HG02885 (cell line): Measurements from ENCODE around the gene TPK1.
"Not testable (repeated sequence)": the region's sequence is repeated elsewhere in the genome, so short reads cannot be mapped to it uniquely, and the experiment has no call there.

ENCODE experiments used
- ATAC-seq: cut with Tn5 transposase; IDR thresholded peaks from one replicate; pipeline ENCODE4 v1.9.1; 2021; ENCODE audit warnings: mild to moderate bottlenecking; ENCODE audit not compliant: unreplicated experiment, poor library complexity

The TPK1 gene

DNA sequence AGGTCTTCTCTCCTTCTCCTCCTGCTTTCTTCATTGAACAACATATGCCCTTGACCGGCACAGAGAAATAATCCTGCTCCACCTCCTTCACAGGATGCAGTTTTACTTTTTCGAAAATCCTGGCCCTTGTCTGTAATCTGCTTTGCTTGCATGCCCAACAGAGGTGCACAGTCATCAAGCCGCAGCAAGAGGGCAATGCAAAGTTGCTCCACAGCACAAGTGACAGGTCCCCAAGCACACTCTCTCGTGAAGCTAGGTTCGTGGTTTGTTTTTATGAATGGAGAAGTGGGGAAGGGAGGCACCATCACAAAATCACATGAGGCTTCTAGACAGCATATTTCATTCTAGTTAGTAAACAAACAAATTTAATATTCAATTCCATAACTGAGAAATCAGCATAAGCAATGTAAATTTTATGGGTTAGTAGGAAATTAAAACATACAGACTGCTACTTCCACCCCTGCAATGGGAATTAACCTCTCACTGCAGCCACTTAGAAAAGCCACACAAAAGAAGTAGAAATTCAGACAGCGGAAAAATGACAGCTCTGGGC lies 178.8 kb downstream of the TPK1 start:
- no peak for ATAC-seq

DNA sequence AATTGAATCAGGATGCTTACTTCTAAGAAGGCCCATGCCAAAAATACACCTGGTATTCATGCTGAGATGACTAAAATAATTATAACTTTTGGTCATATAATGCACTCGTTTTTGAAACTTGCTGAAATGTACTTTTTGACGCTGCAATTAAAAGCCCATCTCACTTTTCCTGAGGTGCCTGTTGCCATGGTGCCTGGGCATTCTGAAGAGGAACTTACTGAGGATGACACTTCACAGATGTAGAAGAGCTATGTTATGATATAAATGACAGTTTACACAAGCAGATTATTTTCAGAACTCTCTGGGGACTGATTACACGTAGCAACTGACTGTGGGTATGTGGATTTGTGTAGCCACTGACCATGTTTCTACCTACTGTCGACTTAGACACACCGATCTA lies 182.4 kb downstream of the TPK1 start:
- peak; percentile 55 for ATAC-seq

DNA sequence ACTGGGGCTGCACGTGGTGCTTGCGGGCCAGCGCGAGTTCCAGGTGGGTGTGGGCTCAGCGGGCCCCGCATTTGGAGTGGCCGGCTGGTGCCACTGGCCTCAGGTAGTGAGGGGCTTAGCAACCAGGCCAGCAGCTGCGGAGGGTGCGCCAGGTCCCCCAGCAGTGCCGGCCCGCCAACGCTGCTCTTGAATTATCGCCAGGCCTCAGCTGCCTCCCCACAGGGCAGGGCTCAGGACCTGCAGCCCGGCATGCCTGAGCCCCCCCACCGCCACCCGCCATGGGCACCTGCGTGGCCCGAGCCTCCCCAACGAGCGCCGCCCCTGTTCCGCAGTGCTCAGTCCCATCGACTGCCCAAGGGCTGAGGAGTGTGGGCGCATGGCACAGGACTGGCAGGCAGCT lies 185.4 kb downstream of the TPK1 start:
- ATAC-seq = no peak

DNA sequence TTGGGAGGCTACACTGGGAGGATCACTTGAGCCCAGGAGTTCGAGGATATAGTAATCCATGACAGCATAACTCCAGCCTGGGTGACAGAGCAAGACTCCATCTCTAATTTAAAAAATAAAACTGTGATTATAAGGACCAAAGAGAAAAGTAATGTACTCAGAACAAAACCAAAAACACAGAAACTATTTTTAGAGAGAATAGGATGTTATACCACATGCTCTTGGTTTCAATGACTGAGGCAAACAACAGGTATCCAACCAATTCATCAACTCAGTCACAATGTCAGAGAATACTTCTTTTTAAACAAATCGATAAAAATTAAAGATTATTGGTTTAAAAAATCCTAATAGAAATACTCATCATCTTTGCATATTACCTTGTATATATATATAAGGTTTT lies 186.7 kb downstream of the TPK1 start:
- peak; percentile 48 for ATAC-seq

DNA sequence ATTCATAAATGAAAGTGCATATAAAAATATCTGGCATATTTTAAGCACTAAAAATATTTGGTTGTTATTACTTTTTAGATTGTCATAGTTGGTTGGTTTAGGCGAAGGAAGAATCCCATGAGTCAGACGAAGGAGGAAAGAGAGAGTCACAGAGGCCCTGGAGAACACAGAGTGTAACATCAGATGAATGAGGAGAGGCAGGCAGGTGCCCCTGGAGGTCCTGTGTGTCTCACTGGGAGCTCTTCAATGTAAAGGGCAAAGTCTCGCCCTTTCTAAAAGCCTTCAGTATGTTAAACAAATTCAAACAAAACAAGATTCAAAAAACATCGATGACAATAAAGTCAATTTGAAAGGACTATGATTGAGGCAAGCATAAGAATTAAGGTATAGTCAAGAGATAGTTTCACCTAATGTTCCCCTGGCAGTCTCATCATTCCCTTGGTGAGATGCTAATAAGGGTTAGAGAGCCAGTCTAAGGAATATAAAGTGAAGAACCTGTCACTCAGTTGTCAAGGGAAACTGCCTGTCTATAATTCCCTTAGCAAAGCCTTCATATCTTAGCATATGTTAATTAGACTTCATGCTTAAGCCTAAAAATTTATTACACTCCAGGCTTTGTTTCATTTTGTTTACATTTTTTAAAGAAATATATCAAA lies 194.3 kb downstream of the TPK1 start:
- no peak for ATAC-seq

DNA sequence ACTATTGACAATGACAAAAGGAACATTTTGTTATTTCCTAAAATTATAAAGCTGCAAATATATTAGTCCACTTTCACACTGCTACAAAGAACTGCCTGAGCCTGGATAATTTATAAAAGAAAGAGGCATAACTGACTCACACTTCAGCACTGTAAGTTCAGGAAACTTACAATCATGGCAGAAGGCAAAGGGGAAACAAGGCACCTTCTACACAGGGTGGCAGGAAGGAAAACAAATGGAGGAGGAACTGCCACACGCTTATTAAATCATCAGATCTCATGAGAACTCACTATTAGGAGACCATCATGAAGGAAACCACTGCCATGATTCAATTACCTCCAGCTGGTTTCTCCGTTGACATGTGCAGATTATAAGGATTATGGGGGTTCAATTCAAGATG lies 203.1 kb downstream of the TPK1 start:
- no peak for ATAC-seq

DNA sequence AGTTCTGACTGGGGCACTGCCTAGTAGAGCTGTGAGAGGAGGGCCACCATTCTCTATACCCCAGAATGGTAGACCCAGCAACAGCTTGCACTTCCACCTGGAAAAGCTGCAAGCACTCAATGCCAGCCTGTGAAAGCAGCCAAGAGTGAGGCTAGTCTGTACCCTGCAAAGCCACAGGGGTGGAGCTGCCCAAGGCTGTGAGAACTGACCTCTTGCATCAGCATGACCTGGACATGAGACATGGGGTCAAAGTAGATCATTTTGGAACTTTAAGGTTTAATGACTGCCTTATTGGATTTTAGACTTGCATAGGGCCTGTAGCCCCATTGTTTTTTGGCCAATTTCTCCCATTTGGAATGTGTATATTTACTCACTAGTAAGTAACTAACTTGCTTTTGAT lies 206.3 kb downstream of the TPK1 start:
- no peak for ATAC-seq

DNA sequence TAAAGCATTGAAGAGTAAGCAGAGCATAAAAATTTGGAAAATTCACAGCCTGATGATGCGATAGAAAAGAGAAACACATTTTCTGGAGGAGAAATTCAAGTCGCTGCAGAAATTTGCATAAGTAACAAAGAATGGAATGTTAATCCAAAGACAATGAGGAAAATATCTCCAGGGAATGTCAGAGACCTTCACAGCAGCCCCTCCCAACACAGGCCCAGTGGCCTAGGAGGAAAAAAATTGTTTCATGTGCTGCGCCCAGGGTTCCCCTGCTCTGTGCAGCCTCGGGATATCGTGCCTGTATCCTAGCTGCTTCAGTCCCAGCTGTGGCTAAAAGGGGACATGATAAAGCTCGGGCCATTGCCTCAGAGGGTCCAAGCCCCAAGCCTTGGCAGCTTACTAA lies 206.8 kb downstream of the TPK1 start:
- ATAC-seq = no peak

DNA sequence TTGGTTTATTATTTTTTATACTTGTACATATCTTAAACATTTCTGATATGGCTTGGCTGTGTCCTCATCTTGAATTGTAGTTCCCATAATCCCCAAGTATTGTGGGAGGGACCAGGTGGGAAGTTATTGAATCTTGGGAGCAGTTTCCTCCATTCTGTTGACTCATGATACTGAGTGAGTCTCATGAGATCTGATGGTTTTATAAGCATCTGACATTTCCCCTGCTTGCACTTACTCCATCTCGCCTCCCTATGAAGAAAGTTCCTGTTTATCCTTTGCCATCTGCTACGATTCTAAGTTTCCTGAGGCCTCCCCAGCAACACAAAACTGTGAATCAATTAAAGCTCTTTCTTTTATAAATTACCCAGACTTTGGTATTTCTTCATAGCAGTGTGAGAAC lies 207.7 kb downstream of the TPK1 start:
- no peak for ATAC-seq

DNA sequence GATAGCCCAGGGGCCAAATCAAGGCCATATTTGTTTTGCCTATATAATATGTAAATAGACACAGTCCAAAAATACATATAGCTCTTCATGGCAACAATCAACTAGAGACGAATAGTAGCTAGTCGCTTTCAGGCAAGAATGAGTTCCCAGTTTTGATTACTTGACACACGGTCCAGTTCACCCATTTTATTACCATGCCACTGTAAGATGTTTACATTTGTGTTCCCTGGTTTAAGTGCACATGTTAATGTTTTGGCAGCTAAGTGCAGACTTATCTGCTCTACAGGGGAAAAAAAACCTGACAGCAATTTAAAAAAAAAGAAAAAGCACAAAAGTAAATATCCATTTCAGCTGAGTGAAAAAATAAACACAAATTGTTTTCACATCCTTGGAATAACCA lies 213.1 kb downstream of the TPK1 start:
- no peak for ATAC-seq

DNA sequence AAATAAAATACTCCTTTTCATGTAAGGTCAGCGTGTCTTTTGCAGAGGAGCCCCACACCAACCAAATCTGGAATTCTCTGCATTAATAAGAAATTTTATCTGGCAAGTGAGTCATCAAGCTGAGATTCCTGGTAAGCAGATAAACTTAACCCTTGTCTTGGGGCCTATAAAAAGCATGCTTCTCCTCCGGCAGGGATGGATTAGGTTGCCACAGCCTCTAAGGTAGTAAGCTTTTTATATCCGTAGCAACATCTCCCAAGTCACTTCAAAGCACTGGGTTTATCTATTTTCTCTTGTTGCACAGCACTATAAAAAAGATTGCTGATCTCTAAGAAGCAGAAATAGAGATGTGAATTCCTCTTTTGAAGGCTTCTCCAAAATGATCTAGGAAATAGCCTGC lies 229.6 kb downstream of the TPK1 start:
- ATAC-seq = no peak

DNA sequence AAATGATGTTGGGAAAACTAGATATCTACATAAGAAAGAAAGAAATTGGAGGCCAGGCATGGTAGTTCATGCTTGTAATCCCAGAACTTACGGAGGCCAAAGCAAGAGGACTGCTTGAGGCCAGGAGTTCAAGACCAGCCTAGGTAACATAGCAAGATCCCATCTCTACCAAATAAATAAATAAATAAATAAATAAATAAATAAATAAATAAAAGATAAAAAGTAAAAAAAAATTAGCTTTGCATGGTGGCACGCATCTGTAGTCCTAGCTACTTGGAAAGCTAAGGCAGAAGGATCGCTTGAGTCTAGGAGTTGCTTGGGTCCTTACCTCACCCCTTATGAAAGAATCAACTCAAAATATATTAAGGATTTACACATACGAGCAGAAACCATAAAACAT lies 238.9 kb downstream of the TPK1 start:
- no peak for ATAC-seq

DNA sequence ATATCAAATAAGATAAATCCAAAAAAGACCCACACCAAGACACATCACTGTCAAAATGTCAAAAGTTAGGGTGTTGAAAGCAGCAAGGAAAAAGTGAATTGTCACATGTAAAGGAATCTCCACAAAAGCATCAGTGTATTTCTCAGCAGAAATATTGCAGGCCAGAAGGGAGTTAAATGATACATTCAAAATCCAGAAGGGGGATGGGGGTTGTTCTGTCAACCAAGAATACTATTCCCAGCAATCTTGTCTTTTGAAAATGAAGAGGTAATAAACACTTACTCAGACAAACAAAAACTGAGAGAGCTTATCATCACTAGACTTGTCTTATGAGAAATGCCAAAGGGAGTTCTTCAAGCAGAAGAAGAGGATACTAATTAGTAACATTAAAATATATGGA lies 241.3 kb downstream of the TPK1 start:
- ATAC-seq = no peak

DNA sequence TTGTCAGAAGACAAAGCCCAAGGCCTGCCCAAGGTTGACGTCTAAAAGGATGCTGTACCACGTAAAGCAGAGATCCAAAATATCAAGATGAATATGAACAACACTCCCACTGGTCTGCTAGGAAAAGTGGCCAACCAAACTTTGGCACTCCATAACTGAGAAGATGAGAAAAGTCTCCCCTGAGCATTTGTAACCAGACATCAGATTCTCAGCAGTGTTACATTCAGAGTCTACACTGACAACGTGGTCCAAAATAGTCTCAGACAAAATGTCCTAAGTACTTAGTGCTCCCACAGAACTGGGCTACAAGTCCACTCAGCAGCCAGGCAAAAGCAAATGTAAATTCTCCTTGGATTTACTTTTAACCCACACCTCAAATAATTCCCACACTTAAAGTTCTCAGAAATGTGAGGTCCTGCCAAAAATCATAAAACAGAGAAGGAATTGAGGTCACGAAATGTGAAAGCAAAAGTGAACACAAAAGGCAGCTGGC lies 247.2 kb downstream of the TPK1 start:
- no peak for ATAC-seq

DNA sequence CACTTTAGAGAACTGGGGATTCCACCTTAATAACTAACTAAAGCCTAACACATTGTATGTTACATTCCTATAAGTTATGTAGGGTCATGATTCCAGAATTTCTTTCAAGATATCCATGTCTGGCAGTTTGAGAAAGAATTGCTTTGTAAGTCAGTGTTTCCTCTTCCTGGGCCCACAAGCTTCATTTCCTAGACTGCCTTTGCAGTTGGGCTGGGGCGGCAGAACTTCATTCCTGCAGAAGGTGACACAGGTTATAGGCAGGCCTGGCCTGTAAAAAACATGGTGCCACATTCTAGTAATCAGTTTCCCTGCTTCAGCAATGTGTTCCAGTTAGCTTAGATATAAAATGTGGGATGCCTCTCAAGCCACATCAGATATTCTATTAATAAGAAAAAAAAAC lies 248.2 kb downstream of the TPK1 start:
- no peak for ATAC-seq

DNA sequence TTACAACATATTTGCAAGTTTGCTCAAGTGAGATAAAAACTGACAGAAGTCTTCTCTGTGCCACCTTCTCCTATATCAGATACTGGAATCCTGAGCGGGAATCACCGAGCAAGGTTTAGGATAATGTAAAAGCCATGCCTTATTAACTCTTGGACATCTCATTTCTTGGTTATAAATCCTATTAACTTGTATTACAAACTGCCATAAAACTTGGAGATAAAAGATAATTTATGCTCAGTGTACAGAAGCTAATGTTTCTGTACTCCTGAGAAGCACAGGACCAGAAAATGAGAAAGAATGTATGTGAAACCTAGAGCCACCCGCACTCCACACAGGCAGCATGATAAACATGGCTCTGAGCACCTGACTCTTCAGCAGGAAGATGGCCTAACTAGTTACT lies 251.1 kb downstream of the TPK1 start:
- no peak for ATAC-seq

DNA sequence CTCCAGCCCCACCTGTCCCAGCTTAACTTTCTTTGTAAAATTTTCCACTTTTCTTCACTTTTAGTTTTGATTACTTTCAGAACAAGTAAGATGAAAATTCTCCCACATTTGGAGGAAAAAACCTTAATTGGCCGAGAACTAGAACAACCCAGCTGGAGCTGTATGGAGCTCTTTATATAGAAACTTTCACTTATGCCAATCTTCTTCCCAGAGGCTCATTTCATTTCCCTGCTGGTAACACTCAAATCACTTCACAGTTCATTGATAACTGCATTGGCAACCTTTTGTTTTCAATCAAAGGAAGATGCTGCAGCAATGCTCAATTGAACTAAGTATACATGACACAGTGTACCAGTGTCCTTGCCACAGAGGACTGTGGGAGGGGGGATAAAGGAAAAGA lies 256.2 kb downstream of the TPK1 start:
- no peak for ATAC-seq

DNA sequence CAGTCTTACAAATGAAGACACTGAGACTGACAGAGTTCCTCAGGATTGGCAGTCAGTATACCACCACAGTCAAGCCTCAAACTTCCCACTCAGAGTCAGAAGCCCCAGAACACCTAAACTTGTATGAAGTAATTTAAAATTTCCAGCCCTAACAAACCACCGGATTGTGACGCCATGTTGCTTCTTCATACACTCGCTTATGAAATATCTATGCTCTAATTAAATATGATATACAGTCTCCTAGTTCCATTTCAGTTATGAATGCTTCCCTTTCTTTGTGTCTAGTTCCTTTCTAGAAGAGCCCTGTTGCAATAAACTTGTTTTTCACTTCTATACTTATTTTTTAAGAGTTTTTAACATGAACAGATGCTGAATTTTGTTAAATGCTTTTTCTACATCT lies 260.4 kb downstream of the TPK1 start:
- no peak for ATAC-seq

DNA sequence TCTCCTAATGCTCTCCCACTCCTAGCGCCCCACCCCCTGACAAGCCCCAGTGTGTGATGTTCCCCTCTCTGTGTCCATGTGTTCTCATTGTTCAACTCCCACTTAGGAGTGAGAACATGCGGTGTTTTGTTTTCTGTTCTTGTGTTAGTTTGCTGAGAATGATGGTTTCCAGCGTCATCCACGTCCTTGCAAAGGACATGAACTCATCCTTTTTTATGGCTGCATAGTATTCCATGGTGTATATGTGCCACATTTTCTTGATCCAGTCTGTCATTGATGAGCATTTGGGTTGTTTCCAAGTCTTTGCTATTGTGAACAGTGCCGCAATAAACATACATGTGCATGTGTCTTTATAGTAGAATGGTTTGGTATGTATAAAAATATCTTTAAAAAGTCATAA lies 261.1 kb downstream of the TPK1 start:
- not testable (repeated sequence) for ATAC-seq

DNA sequence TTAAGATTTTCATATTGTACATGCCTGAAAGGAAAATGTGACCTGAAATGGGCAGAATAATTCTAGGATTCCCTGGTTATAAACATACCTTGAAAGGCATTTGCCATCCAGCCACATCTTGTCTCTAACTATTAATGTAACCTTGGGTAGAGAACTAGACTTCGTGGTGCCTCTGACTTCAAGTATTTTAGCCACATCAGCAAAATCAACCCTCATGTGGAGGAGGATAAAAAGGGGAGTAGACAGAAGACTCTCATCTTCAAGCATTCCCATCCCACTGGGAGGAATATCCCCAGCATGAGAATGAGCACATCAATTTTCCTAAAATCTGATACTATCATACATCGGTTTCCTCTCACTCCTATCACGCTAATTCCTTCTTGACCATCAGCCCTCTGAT lies 267.6 kb downstream of the TPK1 start:
- ATAC-seq = no peak

DNA sequence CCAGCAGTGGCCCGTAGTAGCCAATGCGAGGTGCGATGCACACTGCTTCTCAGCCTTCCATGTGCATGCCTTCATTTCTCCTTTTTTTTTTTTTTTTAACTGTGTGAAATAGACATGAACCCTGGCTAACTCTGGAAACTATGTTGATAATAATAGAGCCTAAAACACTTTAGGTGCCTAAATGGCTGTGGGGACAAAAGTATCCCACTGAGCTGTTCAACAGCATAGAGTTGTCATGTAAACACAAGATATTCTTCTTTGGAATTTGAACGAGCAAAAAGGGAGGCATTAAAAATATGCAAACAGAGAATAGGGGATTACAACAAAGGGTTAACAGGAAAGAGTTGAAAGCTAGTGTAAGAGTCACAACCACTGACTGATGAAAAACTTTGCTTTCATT lies 270.3 kb downstream of the TPK1 start:
- ATAC-seq = no peak

DNA sequence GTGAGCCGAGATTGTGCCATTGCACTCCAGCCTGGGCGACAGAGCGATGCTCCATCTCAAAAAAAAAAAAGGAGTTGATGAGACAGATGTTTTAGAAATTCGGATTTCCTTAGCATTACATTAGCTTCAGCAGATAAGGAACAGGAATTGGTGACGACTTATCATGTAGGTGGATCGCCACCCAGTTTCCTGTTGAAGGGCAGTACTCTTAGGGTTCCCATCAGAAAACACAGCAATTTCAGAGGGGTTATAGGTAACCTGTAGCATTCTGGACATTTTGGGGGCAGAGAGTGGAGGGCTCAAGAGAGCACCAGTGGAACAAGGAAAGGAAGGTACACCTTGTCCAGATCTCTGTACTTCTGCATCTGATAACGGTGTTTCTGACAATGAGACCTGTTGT lies 286.0 kb downstream of the TPK1 start:
- ATAC-seq = no peak

DNA sequence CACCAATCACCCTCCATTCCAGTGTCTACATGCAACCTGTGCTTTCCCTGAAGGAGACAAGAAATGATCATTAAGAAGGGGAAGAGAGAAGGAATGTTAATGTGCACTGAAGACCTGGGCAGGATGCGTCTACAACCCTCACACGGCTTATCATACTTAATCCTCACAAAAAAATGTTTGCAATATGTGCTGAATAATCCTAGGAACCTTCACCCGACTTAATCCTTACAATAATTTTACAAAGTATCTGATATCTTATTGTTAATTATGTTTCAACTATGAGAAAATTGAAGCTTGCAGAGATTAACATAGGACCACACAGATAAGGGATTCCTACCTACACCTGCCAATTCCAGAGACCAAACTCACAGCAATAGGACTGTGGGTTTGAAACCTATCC lies 287.3 kb downstream of the TPK1 start:
- ATAC-seq = no peak
